Erythroblast (primary cell): ENCODE data around the gene TPM2.

Experiments
- GATA1 ChIP-seq: IDR thresholded peaks from 2 replicates; pipeline ENCODE4 v1.6.1; 2011; ENCODE audit warnings: low read depth, mild to moderate bottlenecking, control low read depth, low read length, moderate library complexity
- POLR2A ChIP-seq: IDR thresholded peaks from 2 replicates; pipeline ENCODE4 v1.6.1; 2011; ENCODE audit warnings: mild to moderate bottlenecking, low read length

GRCh38 chr9:35636135-35636876 lies 53.4 kb downstream of the TPM2 start:
- TF ChIP-seq POLR2A = no peak
- no peak for TF ChIP-seq GATA1
